GM19455 (cell line): ENCODE results near the gene KCNIP4.

Source experiments
- ATAC-seq: cut with Tn5 transposase; IDR thresholded peaks from one replicate; pipeline ENCODE4 v1.9.1; 2021; ENCODE audit not compliant: unreplicated experiment

KCNIP4 gene

GRCh38 chr4:21699446-21699845 lies 249.1 kb downstream of the KCNIP4 start:
- no peak for ATAC-seq

GRCh38 chr4:21697583-21697982 lies 251.0 kb downstream of the KCNIP4 start:
- no peak for ATAC-seq

- ATAC-seq = no peak
These were observed 253.4 kb downstream of the KCNIP4 start for GRCh38 chr4:21695141-21695540.

- no peak for ATAC-seq
These were observed 256.3 kb downstream of the KCNIP4 start for GRCh38 chr4:21692241-21692640.

- no peak for ATAC-seq
These were observed 259.8 kb downstream of the KCNIP4 start for GRCh38 chr4:21688596-21689265.

GRCh38 chr4:21685911-21686310 lies 262.7 kb downstream of the KCNIP4 start:
- ATAC-seq = no peak

GRCh38 chr4:21680326-21680898 lies 268.2 kb downstream of the KCNIP4 start:
- ATAC-seq = no peak

GRCh38 chr4:21678711-21679110 lies 269.9 kb downstream of the KCNIP4 start:
- ATAC-seq = no peak

- no peak for ATAC-seq
These were observed 271.4 kb downstream of the KCNIP4 start for GRCh38 chr4:21677173-21677572.

GRCh38 chr4:21664355-21664754 lies 284.2 kb downstream of the KCNIP4 start:
- ATAC-seq = no peak

GRCh38 chr4:21656832-21657231 lies 291.7 kb downstream of the KCNIP4 start:
- ATAC-seq = no peak

GRCh38 chr4:21655031-21655430 lies 293.5 kb downstream of the KCNIP4 start:
- no peak for ATAC-seq

GRCh38 chr4:21652508-21653231 lies 295.9 kb downstream of the KCNIP4 start:
- no peak for ATAC-seq

GRCh38 chr4:21649391-21650090 lies 299.0 kb downstream of the KCNIP4 start:
- no peak for ATAC-seq

- no peak for ATAC-seq
These were observed 302.8 kb downstream of the KCNIP4 start for GRCh38 chr4:21645776-21646175.

GRCh38 chr4:21641696-21642095 lies 306.9 kb downstream of the KCNIP4 start:
- ATAC-seq = no peak

- no peak for ATAC-seq
These were observed 310.3 kb downstream of the KCNIP4 start for GRCh38 chr4:21638171-21638725.

- no peak for ATAC-seq
These were observed 319.5 kb downstream of the KCNIP4 start for GRCh38 chr4:21628916-21629610.

GRCh38 chr4:21628116-21628670 lies 320.4 kb downstream of the KCNIP4 start:
- no peak for ATAC-seq

GRCh38 chr4:21625447-21625846 lies 323.1 kb downstream of the KCNIP4 start:
- ATAC-seq = no peak
